ENCODE measurements around the gene BCO2.

The BCO2 gene

GRCh38 chr11:112267188-112267591, 91.9 kb downstream of the BCO2 start:
- Histone ChIP-seq H3K4me1 (ENCODE audit: control insufficient read depth in 1 of 2, insufficient read depth in 1 of 2, low read depth in 1 of 2, low read length in 1 of 2) (no peaks in the 10 kb centered on the region), H3K27ac (no peak overlapping the region), H3K36me3 (no peaks in the 10 kb centered on the region), H3K4me3 (ENCODE audit: low read depth in 1 of 2, low read length in 1 of 2) (no peak overlapping the region), H3K27me3 (no peaks in the 10 kb centered on the region), H3K9me3 (no peaks in the 10 kb centered on the region)
- no peak for TF ChIP-seq CTCF (IDR thresholded peaks at IDR 0.05)

- Histone ChIP-seq H3K9me3 (no peaks in the 10 kb centered on the region), H3K36me3 (no peaks in the 10 kb centered on the region), H3K4me1 (ENCODE audit: control insufficient read depth in 1 of 2, insufficient read depth in 1 of 2, low read depth in 1 of 2, low read length in 1 of 2) (no peaks in the 10 kb centered on the region), H3K27ac (no peak overlapping the region), H3K4me3 (ENCODE audit: low read depth in 1 of 2, low read length in 1 of 2) (no peak overlapping the region), H3K27me3 (no peaks in the 10 kb centered on the region)
- no peak for TF ChIP-seq CTCF (IDR thresholded peaks at IDR 0.05)
Observed at GRCh38 chr11:112268406-112268805, 93.1 kb downstream of the BCO2 start.

Measured in neutrophil (primary cell).